ENCODE results near the gene TTLL8.

Gene TTLL8

DNA sequence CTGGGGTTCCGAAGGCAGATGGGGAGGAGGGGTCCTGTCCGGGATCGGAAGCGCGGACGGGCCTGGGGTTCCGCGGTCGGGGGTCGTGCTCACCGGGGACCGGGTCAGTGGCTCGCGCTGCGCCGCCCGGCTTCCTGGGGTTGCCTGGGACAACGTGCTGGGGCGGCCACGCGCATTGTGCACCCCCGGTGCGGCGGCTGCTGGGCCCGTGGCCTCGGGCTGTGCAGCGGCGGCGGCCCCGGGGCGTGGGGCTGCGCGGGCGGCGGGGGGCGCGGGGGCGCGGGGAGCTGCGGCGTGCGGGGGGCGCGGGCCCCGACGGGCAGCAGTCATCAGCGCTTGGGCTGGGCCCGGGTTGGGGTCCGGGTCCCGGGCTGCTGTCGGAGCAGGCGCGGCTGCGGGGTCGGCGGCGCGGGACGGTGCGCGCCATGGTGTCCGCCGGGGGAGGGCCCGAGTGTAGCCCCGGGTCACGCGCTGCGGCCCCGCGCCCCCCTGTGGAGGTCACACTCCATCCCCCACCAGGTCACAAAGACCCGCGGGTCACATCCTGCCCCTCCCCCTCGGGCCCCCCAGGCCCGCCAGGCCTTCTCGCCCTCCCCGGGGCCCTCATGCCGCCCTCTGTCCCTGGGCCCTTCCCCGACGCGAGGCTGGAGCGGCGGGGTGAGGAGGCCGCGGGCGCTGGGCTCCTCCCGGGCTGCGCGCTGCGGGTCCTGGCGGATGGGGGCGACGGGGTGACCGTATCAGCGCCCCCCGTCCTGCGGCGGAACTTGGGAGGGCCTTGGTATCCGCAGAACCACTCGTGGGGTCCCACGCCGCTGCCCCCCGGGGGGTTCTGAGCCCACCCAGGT lies at the start of gene TTLL8:
TTLL8 (minus strand) TSS at position 238 of the 845 bp plus-strand sequence.
- Histone ChIP-seq H3K4me3 (ENCODE audit: low read length) (peak within 1 kb of the TSS; percentile 47), H3K9me3 (ENCODE audit: control insufficient read depth, low read length) (peaks cover 8% of the 10 kb centered on the region), H3K27me3 (replicated peaks; ENCODE audit: control insufficient read depth, insufficient read depth, low read length) (peaks cover 29% of the 10 kb centered on the region), H3K36me3 (ENCODE audit: control insufficient read depth, insufficient read depth, low read length, severe bottlenecking) (no peaks in the 10 kb centered on the region), H3K4me1 (ENCODE audit: control insufficient read depth, insufficient read depth, low read length) (peaks cover 8% of the 10 kb centered on the region), H3K9ac (ENCODE audit: low read length) (no peak within 1 kb of the TSS)
- DNase-seq (ENCODE audit: low read depth) = no peak

DNA sequence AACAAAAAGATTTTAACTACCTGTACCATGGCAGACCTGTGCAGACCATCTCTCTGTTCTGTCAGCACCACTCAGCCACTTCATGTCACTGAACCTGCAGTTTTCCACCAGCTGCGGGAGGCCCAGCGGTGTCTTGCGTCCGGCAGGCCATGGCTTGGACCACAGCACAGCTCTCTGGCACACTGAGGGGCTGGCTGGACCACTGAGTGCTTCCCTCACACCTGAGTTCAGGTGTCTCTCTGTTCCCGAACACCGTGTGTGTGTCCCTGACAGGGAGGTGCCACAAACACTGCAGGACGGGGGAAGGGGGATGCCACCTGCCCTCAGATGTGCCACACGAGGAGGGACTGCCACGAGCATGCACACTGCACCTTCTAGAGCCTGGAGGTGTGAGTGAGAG lies 49.4 kb upstream of the TTLL8 start:
- Histone ChIP-seq H3K36me3 (ENCODE audit: control insufficient read depth, insufficient read depth, low read length, severe bottlenecking) (no peaks in the 10 kb centered on the region), H3K9me3 (ENCODE audit: control insufficient read depth, low read length) (no peaks in the 10 kb centered on the region), H3K4me1 (ENCODE audit: control insufficient read depth, insufficient read depth, low read length) (no peaks in the 10 kb centered on the region), H3K27me3 (replicated peaks; ENCODE audit: control insufficient read depth, insufficient read depth, low read length) (peaks cover 18% of the 10 kb centered on the region), H3K9ac (ENCODE audit: low read length) (no peak overlapping the region), H3K4me3 (ENCODE audit: low read length) (no peak overlapping the region)
- DNase-seq (ENCODE audit: low read depth) = no peak

DNA sequence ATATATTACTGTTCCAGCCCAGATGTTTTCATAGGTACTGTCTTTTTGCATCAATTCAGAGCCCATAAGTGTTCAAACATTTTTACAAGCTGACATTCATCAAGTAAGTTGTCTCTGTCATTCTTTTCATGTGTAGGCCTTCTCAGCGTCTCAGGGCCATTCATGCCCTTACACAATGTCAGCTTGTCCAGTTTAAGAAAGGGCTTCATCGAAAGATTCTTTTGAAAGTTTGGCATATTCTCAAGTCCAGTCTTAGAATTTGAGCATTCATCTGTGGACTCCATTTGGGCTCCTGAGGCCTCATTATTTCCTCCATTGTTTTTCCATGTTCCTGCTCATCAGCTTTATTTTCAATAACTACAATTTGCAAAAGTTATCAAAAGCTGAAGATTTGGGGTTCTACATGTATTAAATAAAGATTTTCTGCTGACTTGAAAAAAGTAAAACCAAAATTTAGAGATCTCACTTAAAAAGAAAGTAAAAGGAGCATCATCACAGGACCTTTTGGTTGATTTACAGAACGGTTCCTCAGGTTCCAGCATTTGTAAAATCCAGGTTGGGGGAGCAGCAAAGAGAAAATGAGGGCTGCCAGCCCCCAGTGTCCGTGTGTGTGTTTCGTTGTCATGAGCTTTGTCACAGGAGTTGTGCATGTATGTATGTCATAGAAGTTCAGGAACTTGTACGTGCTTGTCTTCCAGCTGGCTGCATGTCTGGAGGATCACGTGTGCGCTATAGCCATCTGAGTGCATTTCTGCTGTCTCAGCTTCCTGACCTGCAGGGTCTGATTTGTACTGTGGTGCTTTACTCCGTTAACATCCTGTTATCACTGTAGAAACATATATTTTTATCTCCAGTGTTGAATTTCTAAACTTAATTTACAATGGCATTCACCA lies 47.4 kb upstream of the TTLL8 start:
- peaks cover 30% of the 10 kb centered on the region for H3K27me3 ChIP-seq (replicated peaks; ENCODE audit: control insufficient read depth, insufficient read depth, low read length)
- H3K9ac ChIP-seq (ENCODE audit: low read length) = no peak overlapping the region
- no peak for DNase-seq (ENCODE audit: low read depth)
- H3K36me3 ChIP-seq (ENCODE audit: control insufficient read depth, insufficient read depth, low read length, severe bottlenecking) = no peaks in the 10 kb centered on the region
- no peak overlapping the region for H3K4me3 ChIP-seq (ENCODE audit: low read length)
- no peaks in the 10 kb centered on the region for H3K9me3 ChIP-seq (ENCODE audit: control insufficient read depth, low read length)
- H3K4me1 ChIP-seq (ENCODE audit: control insufficient read depth, insufficient read depth, low read length) = no peaks in the 10 kb centered on the region

DNA sequence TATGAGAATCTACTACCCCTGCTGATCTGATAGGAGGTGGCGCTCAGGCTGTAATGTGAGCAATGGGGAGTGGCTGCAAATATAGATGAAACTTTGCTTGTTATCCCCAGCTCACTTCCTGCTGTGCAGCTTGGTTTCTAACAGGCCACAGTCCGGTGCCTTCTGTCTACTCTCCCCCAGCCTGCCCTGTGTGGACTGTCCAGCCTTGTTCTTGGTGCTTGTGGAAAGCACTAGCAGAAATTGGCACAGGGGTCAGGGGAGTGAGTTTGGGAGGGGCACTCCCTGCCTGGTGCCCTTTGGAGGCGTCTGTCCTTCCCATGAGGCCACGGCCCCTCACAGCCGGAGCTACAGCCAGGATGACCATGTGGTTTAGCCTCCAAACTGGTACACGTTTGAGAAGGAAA lies 46.0 kb upstream of the TTLL8 start:
- H3K4me3 ChIP-seq (ENCODE audit: low read length) = no peak overlapping the region
- H3K27me3 ChIP-seq (replicated peaks; ENCODE audit: control insufficient read depth, insufficient read depth, low read length) = peaks cover 30% of the 10 kb centered on the region
- no peaks in the 10 kb centered on the region for H3K36me3 ChIP-seq (ENCODE audit: control insufficient read depth, insufficient read depth, low read length, severe bottlenecking)
- H3K9me3 ChIP-seq (ENCODE audit: control insufficient read depth, low read length) = no peaks in the 10 kb centered on the region
- H3K9ac ChIP-seq (ENCODE audit: low read length) = no peak overlapping the region
- DNase-seq (ENCODE audit: low read depth) = no peak
- no peaks in the 10 kb centered on the region for H3K4me1 ChIP-seq (ENCODE audit: control insufficient read depth, insufficient read depth, low read length)

DNA sequence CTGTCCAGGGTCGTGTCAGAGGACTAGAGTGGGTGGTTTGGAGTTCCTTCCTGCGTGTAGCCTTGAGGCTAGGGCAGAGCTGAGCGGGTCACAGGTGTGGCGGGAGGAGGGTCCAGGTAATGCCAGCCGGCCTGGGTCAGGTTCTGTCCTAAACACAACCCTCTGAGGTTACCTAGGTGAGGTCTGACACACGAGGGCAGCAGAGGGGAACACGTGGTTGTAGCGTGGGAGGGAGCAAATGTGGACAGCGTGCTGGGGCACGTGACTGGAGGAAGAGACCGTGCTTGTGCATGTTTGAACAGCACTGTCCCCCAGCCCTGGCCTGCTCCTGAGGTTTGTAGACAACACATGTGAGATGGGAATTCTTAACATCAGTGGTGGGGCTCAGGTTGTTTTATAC lies 44.8 kb upstream of the TTLL8 start:
- no peak for DNase-seq (ENCODE audit: low read depth)
- H3K4me1 ChIP-seq (ENCODE audit: control insufficient read depth, insufficient read depth, low read length) = no peaks in the 10 kb centered on the region
- H3K36me3 ChIP-seq (ENCODE audit: control insufficient read depth, insufficient read depth, low read length, severe bottlenecking) = no peaks in the 10 kb centered on the region
- H3K27me3 ChIP-seq (replicated peaks; ENCODE audit: control insufficient read depth, insufficient read depth, low read length) = peaks cover 27% of the 10 kb centered on the region
- H3K9ac ChIP-seq (ENCODE audit: low read length) = no peak overlapping the region
- no peak overlapping the region for H3K4me3 ChIP-seq (ENCODE audit: low read length)
- no peaks in the 10 kb centered on the region for H3K9me3 ChIP-seq (ENCODE audit: control insufficient read depth, low read length)

DNA sequence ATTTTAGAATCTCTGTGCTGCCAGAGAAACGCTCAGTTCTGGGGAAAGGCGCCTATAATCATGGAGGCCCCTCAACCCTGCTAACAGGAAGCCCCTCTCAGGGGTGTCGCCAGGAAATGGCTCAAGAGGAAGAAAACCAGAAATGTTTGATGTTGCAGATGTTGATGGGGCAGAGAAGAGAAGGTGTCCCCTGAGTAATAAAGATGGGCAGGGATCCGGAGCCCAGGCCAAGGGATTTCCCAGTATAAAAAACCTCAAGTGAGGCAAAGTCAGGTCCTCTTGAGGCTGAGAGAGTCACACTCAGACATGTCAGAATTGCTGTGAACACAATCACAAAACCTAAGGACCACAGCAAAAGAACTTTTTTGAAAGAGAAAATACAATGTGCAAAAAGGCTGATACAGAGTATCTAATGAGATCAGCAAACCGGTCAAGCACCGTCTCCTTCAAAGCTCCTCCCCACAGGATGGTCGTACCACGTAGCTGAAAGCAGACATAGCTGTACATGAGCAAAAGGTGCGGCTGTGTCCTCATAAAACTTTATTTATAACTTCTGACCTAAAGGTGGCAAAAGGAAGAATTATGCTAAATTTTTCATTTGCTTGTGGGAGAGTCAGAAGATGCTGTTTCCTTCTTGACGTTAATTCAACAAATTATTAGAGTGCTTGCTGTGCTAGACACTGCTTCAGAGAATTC lies 43.9 kb upstream of the TTLL8 start:
- H3K4me1 ChIP-seq (ENCODE audit: control insufficient read depth, insufficient read depth, low read length) = no peaks in the 10 kb centered on the region
- no peaks in the 10 kb centered on the region for H3K36me3 ChIP-seq (ENCODE audit: control insufficient read depth, insufficient read depth, low read length, severe bottlenecking)
- H3K27me3 ChIP-seq (replicated peaks; ENCODE audit: control insufficient read depth, insufficient read depth, low read length) = peaks cover 26% of the 10 kb centered on the region
- no peak for DNase-seq (ENCODE audit: low read depth)
- H3K9me3 ChIP-seq (ENCODE audit: control insufficient read depth, low read length) = no peaks in the 10 kb centered on the region
- no peak overlapping the region for H3K9ac ChIP-seq (ENCODE audit: low read length)
- H3K4me3 ChIP-seq (ENCODE audit: low read length) = no peak overlapping the region

DNA sequence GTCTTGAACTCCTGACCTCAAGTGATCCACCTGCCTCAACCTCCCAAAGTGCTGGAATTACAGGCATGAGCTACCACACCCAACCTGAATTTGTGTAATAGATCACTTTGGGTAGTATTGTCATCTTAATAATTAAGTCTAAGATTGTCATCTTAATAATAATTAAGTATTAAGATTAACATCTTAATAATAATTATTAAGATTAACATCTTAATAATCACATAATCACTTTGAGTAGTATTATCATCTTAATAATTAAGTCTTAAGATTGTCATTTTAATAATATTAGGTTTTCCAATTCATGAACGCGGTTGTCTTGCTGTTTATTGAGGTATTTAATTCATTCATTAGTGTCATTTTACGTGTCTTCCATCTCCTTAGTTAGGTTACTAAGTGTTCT lies 40.0 kb upstream of the TTLL8 start:
- peaks cover 45% of the 10 kb centered on the region for H3K27me3 ChIP-seq (replicated peaks; ENCODE audit: control insufficient read depth, insufficient read depth, low read length)
- no peak overlapping the region for H3K9ac ChIP-seq (ENCODE audit: low read length)
- H3K36me3 ChIP-seq (ENCODE audit: control insufficient read depth, insufficient read depth, low read length, severe bottlenecking) = no peaks in the 10 kb centered on the region
- H3K9me3 ChIP-seq (ENCODE audit: control insufficient read depth, low read length) = no peaks in the 10 kb centered on the region
- H3K4me3 ChIP-seq (ENCODE audit: low read length) = no peak overlapping the region
- DNase-seq (ENCODE audit: low read depth) = no peak
- no peaks in the 10 kb centered on the region for H3K4me1 ChIP-seq (ENCODE audit: control insufficient read depth, insufficient read depth, low read length)

DNA sequence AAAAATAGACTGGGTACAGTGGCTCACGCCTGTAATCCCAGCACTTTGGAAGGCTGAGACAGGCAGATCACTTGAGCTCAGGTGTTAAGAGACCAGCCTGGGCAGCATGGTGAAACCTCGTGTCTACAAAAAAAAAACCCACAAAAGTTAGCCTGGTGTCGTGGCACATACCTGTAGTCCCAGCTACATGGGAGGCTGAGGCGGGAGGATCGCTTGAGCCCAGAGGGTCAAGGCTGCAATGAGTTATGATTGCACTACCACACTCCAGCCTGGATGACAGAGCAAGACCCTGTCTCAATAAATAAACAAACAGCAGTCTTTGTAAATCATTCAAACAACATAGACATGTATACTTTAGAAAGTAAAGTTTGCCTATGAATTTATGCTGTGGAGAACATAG lies 34.2 kb upstream of the TTLL8 start:
- DNase-seq (ENCODE audit: low read depth) = no peak
- Histone ChIP-seq H3K4me3 (ENCODE audit: low read length) (no peak overlapping the region), H3K36me3 (ENCODE audit: control insufficient read depth, insufficient read depth, low read length, severe bottlenecking) (no peaks in the 10 kb centered on the region), H3K9me3 (ENCODE audit: control insufficient read depth, low read length) (no peaks in the 10 kb centered on the region), H3K4me1 (ENCODE audit: control insufficient read depth, insufficient read depth, low read length) (peaks cover 1% of the 10 kb centered on the region), H3K9ac (ENCODE audit: low read length) (no peak overlapping the region), H3K27me3 (replicated peaks; ENCODE audit: control insufficient read depth, insufficient read depth, low read length) (peaks cover 44% of the 10 kb centered on the region)

DNA sequence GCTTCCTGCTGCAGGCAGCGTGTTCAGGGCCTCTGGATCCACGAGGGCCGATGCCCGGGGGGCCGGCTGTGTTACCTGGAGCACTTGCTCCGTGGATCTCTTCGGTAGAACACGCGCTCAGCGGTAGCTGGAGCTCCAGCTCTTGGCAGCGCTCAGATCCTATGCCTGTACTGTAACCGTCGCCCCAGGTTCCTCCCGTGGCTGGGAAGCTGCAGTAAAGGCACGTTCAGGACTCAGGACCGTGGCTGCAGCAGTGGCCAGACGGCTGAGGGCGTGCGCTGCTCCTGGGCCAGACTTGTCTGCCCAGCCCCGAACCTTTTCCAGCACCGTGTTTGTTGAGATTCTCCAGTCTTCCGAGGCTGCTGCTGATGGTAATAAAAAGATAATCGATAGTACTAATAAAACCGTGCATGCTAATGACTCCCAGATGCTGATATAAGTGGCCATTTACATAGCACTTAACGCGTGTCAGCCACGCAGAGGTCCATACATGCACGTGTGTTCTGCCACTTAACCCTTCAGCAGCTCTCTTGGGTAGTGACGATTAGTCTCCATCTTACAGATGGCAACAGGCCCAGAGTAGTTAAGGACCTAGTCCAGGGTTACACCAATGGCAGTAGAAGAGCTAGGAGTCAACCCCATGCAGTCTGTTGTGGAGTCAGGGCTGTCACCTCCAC lies 33.1 kb upstream of the TTLL8 start:
- H3K4me1 ChIP-seq (ENCODE audit: control insufficient read depth, insufficient read depth, low read length) = peaks cover 8% of the 10 kb centered on the region
- DNase-seq (ENCODE audit: low read depth) = no peak
- no peaks in the 10 kb centered on the region for H3K36me3 ChIP-seq (ENCODE audit: control insufficient read depth, insufficient read depth, low read length, severe bottlenecking)
- H3K9ac ChIP-seq (ENCODE audit: low read length) = no peak overlapping the region
- H3K27me3 ChIP-seq (replicated peaks; ENCODE audit: control insufficient read depth, insufficient read depth, low read length) = peaks cover 38% of the 10 kb centered on the region
- H3K9me3 ChIP-seq (ENCODE audit: control insufficient read depth, low read length) = no peaks in the 10 kb centered on the region
- no peak overlapping the region for H3K4me3 ChIP-seq (ENCODE audit: low read length)

DNA sequence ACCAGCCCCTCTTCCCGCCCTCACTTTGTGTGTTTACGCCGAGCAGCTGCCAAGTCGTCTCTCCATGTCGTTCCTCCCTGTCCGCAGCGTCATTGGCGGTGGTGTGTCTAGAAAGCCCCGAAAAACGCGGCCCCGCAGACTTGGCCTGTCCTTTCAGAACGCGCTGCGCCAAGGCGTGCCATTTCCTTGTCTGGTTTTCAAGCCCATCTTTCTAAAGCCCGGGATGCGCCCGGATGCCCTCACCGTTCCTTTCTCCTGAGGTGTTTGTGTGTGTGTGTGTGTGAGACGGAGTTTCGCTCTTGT lies 32.3 kb upstream of the TTLL8 start:
- H3K9ac ChIP-seq (ENCODE audit: low read length) = no peak overlapping the region
- no peaks in the 10 kb centered on the region for H3K9me3 ChIP-seq (ENCODE audit: control insufficient read depth, low read length)
- H3K4me3 ChIP-seq (ENCODE audit: low read length) = no peak overlapping the region
- H3K36me3 ChIP-seq (ENCODE audit: control insufficient read depth, insufficient read depth, low read length, severe bottlenecking) = no peaks in the 10 kb centered on the region
- DNase-seq (ENCODE audit: low read depth) = no peak
- peaks cover 8% of the 10 kb centered on the region for H3K4me1 ChIP-seq (ENCODE audit: control insufficient read depth, insufficient read depth, low read length)
- peaks cover 30% of the 10 kb centered on the region for H3K27me3 ChIP-seq (replicated peaks; ENCODE audit: control insufficient read depth, insufficient read depth, low read length)

All from adipocyte (in vitro differentiated cells).